Keratinocyte (primary cell): ENCODE data around the gene OS9. TPM values are rescaled to one million over a fixed set of nuclear protein-coding genes. Genes with fewer than 3 reads are reported as not detected.
A peak's percentile ranks its signal among the peaks of the same experiment; 100 is the strongest.

Experiments used
- DNase-seq: peaks from one replicate; pipeline ENCODE4 v3.0.0-alpha.2; 2011; ENCODE audit warnings: low read depth, missing footprints, low spot score
- FAIRE-seq: peaks from 2 replicates; lab custom pipeline; 2011; peaks lifted over from hg19 to GRCh38; lab: Jason Lieb, UNC
- H2AFZ ChIP-seq: 2 replicates; pipeline ENCODE4 v1.6.0; 2012; ENCODE audit warnings: low read length, control low read depth, inconsistent platforms; ENCODE audit not compliant: control insufficient read depth
- H3K27ac ChIP-seq: 2 replicates; pipeline ENCODE4 v1.5.1; 2011; ENCODE audit warnings: low read length; ENCODE audit not compliant: control insufficient read depth, insufficient read depth
- H3K27me3 ChIP-seq: 3 replicates; pipeline ENCODE4 v1.6.0; 2011; ENCODE audit warnings: low read length; ENCODE audit not compliant: control insufficient read depth, insufficient read depth; ENCODE audit errors: extremely low read depth
- H3K36me3 ChIP-seq, 2 experiments: 2 replicates in 1 of 2; 3 replicates in 1 of 2; pipeline ENCODE4 v1.5.1; 2011; ENCODE audit warnings: low read length in 2 of 2, mild to moderate bottlenecking in 1 of 2; ENCODE audit not compliant: control insufficient read depth in 2 of 2, insufficient read depth in 2 of 2; ENCODE audit errors: extremely low read depth in 1 of 2
- H3K4me1 ChIP-seq: 3 replicates; pipeline ENCODE4 v1.5.1; 2011; ENCODE audit warnings: low read length; ENCODE audit not compliant: control insufficient read depth, insufficient read depth; ENCODE audit errors: extremely low read depth
- H3K4me2 ChIP-seq: 3 replicates; pipeline ENCODE4 v1.6.0; 2011; ENCODE audit warnings: low read depth, low read length; ENCODE audit not compliant: control insufficient read depth, insufficient read depth; ENCODE audit errors: extremely low read depth
- H3K4me3 ChIP-seq, 3 experiments: fragments of 200-600 bp in 1 of 3; sonication (generic) in 1 of 3; 2 replicates in 2 of 3; 3 replicates in 1 of 3; pipeline ENCODE4 v1.5.1; 2011 to 2016; ENCODE audit warnings: low read length in 3 of 3, mild to moderate bottlenecking in 3 of 3, control low read depth in 2 of 3, inconsistent platforms in 1 of 3, low read depth in 1 of 3, mixed read lengths in 1 of 3, mixed run types in 1 of 3, moderate library complexity in 1 of 3; ENCODE audit not compliant: control insufficient read depth in 2 of 3, insufficient read depth in 2 of 3; ENCODE audit errors: extremely low read depth in 1 of 3
- H3K79me2 ChIP-seq: 2 replicates; pipeline ENCODE4 v1.6.0; 2012; ENCODE audit warnings: low read length; ENCODE audit not compliant: control insufficient read depth, insufficient read depth
- H3K9ac ChIP-seq: 3 replicates; pipeline ENCODE4 v1.6.0; 2011; ENCODE audit warnings: low read length; ENCODE audit not compliant: control insufficient read depth, insufficient read depth; ENCODE audit errors: extremely low read depth
- H3K9me1 ChIP-seq: 3 replicates; pipeline ENCODE4 v1.6.0; 2011; ENCODE audit warnings: low read length; ENCODE audit not compliant: control insufficient read depth, insufficient read depth; ENCODE audit errors: extremely low read depth
- H3K9me3 ChIP-seq: 2 replicates; pipeline ENCODE4 v1.5.1; 2012; ENCODE audit warnings: low read depth, low read length; ENCODE audit not compliant: control insufficient read depth
- H4K20me1 ChIP-seq: 3 replicates; pipeline ENCODE4 v1.6.0; 2011; ENCODE audit warnings: low read length; ENCODE audit not compliant: control insufficient read depth, insufficient read depth; ENCODE audit errors: extremely low read depth
- CTCF ChIP-seq, 3 experiments: IDR thresholded peaks in 1 of 3; conservative IDR thresholded peaks in 1 of 3; optimal IDR thresholded peaks in 1 of 3; 2 replicates in 2 of 3; 3 replicates in 1 of 3; pipeline versions ENCODE3 to v1.5.1; 2011; ENCODE audit warnings: low read length in 3 of 3, mild to moderate bottlenecking in 3 of 3, moderate library complexity in 2 of 3, control low read depth in 1 of 3, inconsistent platforms in 1 of 3; ENCODE audit not compliant: insufficient read depth in 2 of 3; ENCODE audit errors: extremely low read depth in 1 of 3
- EZH2 ChIP-seq: IDR thresholded peaks from one replicate; pipeline ENCODE4 v1.6.1; 2012; ENCODE audit warnings: inconsistent platforms, mild to moderate bottlenecking, low read length, moderate library complexity
- dilution Hi-C: fragments of 300-500 bp; cut with MboI; formaldehyde crosslinking; loops from one replicate; pipeline ENCODE4 v1.7.0; 2020; ENCODE audit warnings: low sequenced_read_pairs; ENCODE audit not compliant: extremely low pct_ligation_motif_present
- polyA plus RNA-seq, 5 experiments: library from polyadenylated mRNA; depleted of rRNA in 3 of 5; stranded (reverse) in 3 of 5; stranded (forward) in 1 of 5; unstranded in 1 of 5; fragments of >200 nt; gene quantifications; 1 replicate in 1 of 5; 2 replicates in 3 of 5; 3 replicates in 1 of 5; pipeline versions ENCODE4 v1.2.1 to v1.2.3, GENCODE V29; 2011 to 2012; ENCODE audit warnings: missing spikeins in 2 of 5, low read depth in 1 of 5, low replicate concordance in 1 of 5

The OS9 gene
- polyA plus RNA-seq, 1 donor (not counting 4 experiments of a cell fraction or from before 2014, with no cell fraction given) = 82.2 TPM

GRCh38 chr12:57726884-57727757 is 33.2 kb downstream of the OS9 start:
- no peak overlapping the region for H3K27ac ChIP-seq
- no peak for FAIRE-seq
- dilution Hi-C loops = loop anchor here (25.0 kb wide), 1 partner anchor 140 kb away; the partner anchor contains the start of gene PIP4K2C

GRCh38 chr12:57727758-57728395 is 33.9 kb downstream of the OS9 start:
- H3K27me3 ChIP-seq = no peaks in the 10 kb centered on the region

More at GRCh38 chr12:57726884-57727757, 33.2 kb downstream of the OS9 start:
- TF ChIP-seq EZH2 (no peak), CTCF (optimal IDR thresholded peaks at IDR 0.05 in 1 of 3, IDR thresholded peaks at IDR 0.05 in 1 of 3, conservative IDR thresholded peaks at IDR 0.05 in 1 of 3; ENCODE audit: extremely low read depth in 1 of 3, insufficient read depth in 2 of 3, low read length in 3 of 3) (peak; percentile 21 to 59 (median 49))
- H4K20me1 ChIP-seq = no peaks in the 10 kb centered on the region
- no peaks in the 10 kb centered on the region for H3K9me3 ChIP-seq
- no peaks in the 10 kb centered on the region for H3K27me3 ChIP-seq
- no peaks in the 10 kb centered on the region for H3K79me2 ChIP-seq
- peaks cover 0 to 3% of the 10 kb centered on the region in 2 experiments for H3K36me3 ChIP-seq
- peak overlapping the region; percentile 86 for H3K9ac ChIP-seq
- peak overlapping the region; percentile 87 to 94 (median 92) for H3K4me3 ChIP-seq
- no peak for DNase-seq
- peak overlapping the region; percentile 98 for H2AFZ ChIP-seq
- peaks cover 4% of the 10 kb centered on the region for H3K4me1 ChIP-seq
- peak overlapping the region; percentile 88 for H3K4me2 ChIP-seq
- no peaks in the 10 kb centered on the region for H3K9me1 ChIP-seq

More at GRCh38 chr12:57727758-57728395, 33.9 kb downstream of the OS9 start:
- TF ChIP-seq CTCF (optimal IDR thresholded peaks at IDR 0.05 in 1 of 3, IDR thresholded peaks at IDR 0.05 in 1 of 3, conservative IDR thresholded peaks at IDR 0.05 in 1 of 3; ENCODE audit: extremely low read depth in 1 of 3, insufficient read depth in 2 of 3, low read length in 3 of 3) (no peak), EZH2 (no peak)
- DNase-seq = no peak
- Histone ChIP-seq H2AFZ (no peak overlapping the region), H3K4me3 (no peak overlapping the region), H3K4me1 (peaks cover 4% of the 10 kb centered on the region), H3K4me2 (no peak overlapping the region), H4K20me1 (no peaks in the 10 kb centered on the region), H3K36me3 (peaks cover 0 to 3% of the 10 kb centered on the region in 2 experiments), H3K79me2 (no peaks in the 10 kb centered on the region), H3K27ac (no peak overlapping the region), H3K9me1 (no peaks in the 10 kb centered on the region), H3K9me3 (no peaks in the 10 kb centered on the region), H3K9ac (no peak overlapping the region)
- FAIRE-seq = no peak
- dilution Hi-C loops = loop anchor here (25.0 kb wide), 1 partner anchor 141 kb away; the partner anchor contains the start of gene PIP4K2C
